Skin of body (tissue), 2 donors: ENCODE measurements around the gene MYO5A. TPM values are rescaled to one million over a fixed set of nuclear protein-coding genes. Genes with fewer than 3 reads are reported as not detected.
"Not testable (repeated sequence)": the region's sequence is repeated elsewhere in the genome, so short reads cannot be mapped to it uniquely, and the experiment has no call there.

ENCODE experiments used
- DNase-seq: peaks from one replicate; lab custom pipeline; 2025; lab: John Stamatoyannopoulos, UW
- total RNA-seq: library from RNA; depleted of rRNA; stranded (reverse); fragments of >200 nt; gene quantifications from one replicate; pipeline ENCODE4 v1.2.3, GENCODE V29; 2014

MYO5A gene
- 21.2 TPM for total RNA-seq

- no peak for DNase-seq
Observed at GRCh38 chr15:52528564-52529340, at the start of gene MYO5A. TSS of gene MYO5A (minus strand) at chr15:52528880. CDS start at chr15:52528806, 74 bp downstream.

GRCh38 chr15:52576692-52577091 is 48.0 kb upstream of the MYO5A start:
- no peak for DNase-seq

- DNase-seq = not testable (repeated sequence)
Observed at GRCh38 chr15:52575573-52575972, 46.9 kb upstream of the MYO5A start.

- no peak for DNase-seq
Observed at GRCh38 chr15:52575072-52575471, 46.4 kb upstream of the MYO5A start.

GRCh38 chr15:52574623-52575022 is 45.9 kb upstream of the MYO5A start:
- not testable (repeated sequence) for DNase-seq

- DNase-seq = peak; percentile 68
Observed at GRCh38 chr15:52568601-52569585, 40.2 kb upstream of the MYO5A start, which contains the start of gene ARPP19. TSS of gene ARPP19 (minus strand) at chr15:52569030. CDS start at chr15:52568892, 138 bp downstream.

- DNase-seq = peak; percentile 68
Observed at GRCh38 chr15:52567871-52568600, 39.4 kb upstream of the MYO5A start.

GRCh38 chr15:52566889-52567288 is 38.2 kb upstream of the MYO5A start:
- no peak for DNase-seq

GRCh38 chr15:52565417-52566358 is 37.0 kb upstream of the MYO5A start:
- not testable (repeated sequence) for DNase-seq

GRCh38 chr15:52563501-52564060 is 34.9 kb upstream of the MYO5A start:
- DNase-seq = no peak

- no peak for DNase-seq
Observed at GRCh38 chr15:52559575-52559974, 30.9 kb upstream of the MYO5A start.

- no peak for DNase-seq
Observed at GRCh38 chr15:52559022-52559421, 30.3 kb upstream of the MYO5A start.

- DNase-seq = no peak
Observed at GRCh38 chr15:52558196-52558595, 29.5 kb upstream of the MYO5A start.

GRCh38 chr15:52557274-52557641 is 28.6 kb upstream of the MYO5A start:
- no peak for DNase-seq

- no peak for DNase-seq
Observed at GRCh38 chr15:52556524-52557273, 28.0 kb upstream of the MYO5A start.

GRCh38 chr15:52552303-52552702 is 23.6 kb upstream of the MYO5A start:
- no peak for DNase-seq

- DNase-seq = no peak
Observed at GRCh38 chr15:52551762-52552161, 23.1 kb upstream of the MYO5A start.

- not testable (repeated sequence) for DNase-seq
Observed at GRCh38 chr15:52551186-52551585, 22.5 kb upstream of the MYO5A start.
